Activated T-helper 1 cell treated with Interleukin-2 at 50 U/mL for 16 hours (primary cell): ENCODE results near the gene ABCA2.

Experiments
- DNase-seq: peaks from one replicate; pipeline ENCODE4 v3.0.0-alpha.2; 2020; ENCODE audit warnings: low read depth

The ABCA2 gene

GRCh38 chr9:136978865-136979544, 49.0 kb downstream of the ABCA2 start:
- no peak for DNase-seq

GRCh38 chr9:136978073-136978864, 49.8 kb downstream of the ABCA2 start:
- peak; percentile 59 for DNase-seq

DNA sequence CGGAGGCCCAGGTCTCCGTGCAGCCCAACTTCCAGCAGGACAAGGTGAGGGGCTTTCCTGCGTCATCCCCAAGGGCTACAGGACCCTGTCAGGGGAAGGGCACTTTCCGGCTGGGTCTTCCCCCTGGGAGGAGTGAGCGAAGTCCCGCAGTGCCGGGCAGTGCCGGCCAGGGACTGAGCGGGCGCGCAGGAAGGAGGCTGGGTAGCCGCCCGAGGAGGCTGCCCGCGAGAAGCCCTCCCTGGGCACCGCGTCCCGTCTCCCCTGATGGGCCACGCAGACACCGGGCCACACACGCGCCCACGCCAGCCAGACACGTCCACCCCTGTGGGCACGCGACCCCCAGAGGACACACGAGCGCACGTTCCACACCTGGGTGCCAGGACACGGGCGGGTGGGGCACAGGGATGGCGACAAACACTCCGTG, 50.4 kb downstream of the ABCA2 start:
- no peak for DNase-seq

GRCh38 chr9:136977223-136977622, 50.8 kb downstream of the ABCA2 start, which contains the start of gene PTGDS:
TSS of gene PTGDS (plus strand) at chr9:136977504. CDS start at chr9:136977579, 75 bp downstream.
- no peak for DNase-seq

DNA sequence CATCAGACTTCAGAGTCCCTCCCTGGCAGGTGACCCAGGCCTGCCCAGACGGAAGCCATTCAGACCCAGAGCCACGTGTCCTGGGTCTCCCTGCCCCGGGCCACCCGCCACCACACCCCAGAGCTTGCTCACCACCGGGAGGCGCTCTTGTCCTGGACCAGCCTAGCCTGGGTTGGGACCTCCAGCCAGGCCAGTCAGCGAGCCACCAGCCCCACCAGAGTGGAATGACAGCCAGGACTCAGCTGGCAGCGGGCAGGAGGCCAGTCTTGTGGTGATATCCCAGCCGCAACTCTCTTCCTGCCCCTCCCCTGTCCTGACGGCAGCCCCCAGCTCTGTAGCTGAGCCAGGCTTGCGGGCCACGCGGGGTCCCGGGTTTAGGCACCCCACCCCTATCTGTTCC, 52.4 kb downstream of the ABCA2 start:
- DNase-seq = no peak

DNA sequence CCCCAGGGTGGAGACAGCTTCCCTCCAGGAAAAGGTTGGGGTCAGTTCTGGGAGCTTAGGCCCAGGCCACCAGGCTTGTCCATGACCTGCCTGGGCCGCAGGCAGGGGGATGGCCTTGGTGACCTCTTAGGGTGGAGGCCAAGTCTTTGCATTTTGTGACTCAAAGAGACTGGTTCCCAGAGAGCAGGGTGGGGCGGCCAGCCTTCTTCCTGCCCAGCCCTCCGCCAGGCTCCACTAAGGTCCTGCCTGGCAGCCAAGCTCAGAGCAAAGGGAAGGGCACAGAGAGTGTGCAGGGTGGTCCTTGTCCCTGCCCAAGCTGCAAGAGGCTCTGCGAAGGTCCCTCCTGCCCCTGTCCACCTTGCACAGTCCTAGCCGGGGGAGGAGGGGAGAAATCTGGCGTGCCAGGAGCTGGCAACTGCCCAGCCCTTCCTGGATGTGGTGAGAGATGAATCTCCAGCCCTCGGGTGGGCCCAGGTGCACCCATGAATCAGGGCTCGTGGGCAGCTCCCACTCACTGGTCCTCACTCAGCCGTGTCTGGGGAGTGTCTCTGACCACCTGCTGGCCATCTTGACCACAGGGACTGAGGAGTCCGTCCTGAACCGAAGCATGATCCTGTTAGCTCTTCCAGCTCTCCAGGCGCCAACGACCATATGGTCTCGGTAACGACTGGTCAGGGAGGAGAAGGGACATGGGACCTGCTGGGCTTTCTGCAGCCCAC, 53.1 kb downstream of the ABCA2 start:
- no peak for DNase-seq

DNA sequence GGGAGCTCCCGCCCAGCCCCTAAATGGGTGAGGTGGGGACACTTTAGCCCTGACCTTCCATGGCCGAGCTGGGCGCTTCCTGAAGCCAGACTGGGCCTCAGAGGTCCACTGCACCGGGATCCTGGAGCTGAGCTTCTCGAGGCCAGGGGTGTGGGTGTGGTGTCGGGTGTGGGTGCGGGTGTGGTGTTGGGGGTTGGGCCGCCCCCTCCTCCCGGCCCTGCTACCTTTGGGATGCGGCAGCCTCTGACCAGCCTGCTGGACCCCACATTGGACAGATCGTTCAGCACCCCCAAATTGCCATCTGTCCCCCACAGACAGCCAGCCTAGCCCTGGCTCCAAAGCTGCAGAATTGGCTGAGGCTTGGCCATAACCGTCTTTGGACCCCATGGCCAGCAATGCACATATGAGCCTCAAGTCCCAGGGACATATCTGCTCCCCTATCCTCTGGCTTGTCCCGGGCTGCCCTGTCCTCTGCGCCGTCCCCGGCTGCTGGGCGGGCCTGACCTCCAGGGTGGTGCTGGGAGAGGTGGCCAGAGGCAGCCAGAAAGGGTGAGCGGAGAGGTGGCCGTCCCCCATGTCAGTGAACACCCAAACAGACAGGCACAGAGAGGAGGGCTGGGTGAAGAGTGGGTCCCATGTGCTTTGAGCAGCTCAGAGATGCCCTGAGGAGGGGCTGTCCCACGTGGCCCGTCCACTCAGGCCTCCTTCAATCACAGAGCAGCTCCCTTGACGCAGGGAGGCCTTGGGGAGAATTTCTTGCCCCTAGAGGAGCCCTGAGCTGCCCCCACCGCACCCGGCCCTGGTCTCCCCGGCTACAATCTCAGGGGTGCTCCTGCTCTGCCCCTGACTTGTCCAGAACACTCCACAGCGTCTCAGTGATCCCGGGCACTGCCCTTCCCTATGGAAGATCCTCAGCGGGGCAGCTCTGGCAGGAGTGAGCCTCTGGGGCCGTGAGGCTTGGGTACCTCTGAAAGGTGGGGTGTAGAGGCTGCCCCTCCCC, 54.1 kb downstream of the ABCA2 start:
- DNase-seq = no peak

DNA sequence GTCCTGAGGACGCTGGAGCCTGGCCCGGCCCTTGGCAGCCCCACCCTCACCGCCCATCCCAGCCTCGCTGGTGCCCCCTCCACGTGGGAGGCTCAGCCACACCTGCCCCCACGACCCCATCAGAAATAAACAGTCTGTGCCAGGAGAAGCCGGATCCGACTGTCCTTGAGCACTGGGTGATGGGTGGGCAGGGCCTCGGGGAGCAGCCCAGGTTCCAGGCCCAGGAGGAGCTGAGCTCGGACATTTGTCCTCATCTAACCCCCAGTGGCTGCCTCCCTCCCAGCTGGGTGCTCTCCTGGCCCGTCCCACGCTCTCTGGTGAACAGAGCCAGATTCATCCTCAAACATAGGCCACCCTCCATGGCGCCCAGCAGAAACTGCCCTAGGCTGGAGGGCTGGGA, 55.3 kb downstream of the ABCA2 start:
- DNase-seq = no peak

- no peak for DNase-seq
Measured at GRCh38 chr9:136972335-136972734, 55.7 kb downstream of the ABCA2 start.

- DNase-seq = no peak
Measured at GRCh38 chr9:136971746-136972145, 56.3 kb downstream of the ABCA2 start.

DNA sequence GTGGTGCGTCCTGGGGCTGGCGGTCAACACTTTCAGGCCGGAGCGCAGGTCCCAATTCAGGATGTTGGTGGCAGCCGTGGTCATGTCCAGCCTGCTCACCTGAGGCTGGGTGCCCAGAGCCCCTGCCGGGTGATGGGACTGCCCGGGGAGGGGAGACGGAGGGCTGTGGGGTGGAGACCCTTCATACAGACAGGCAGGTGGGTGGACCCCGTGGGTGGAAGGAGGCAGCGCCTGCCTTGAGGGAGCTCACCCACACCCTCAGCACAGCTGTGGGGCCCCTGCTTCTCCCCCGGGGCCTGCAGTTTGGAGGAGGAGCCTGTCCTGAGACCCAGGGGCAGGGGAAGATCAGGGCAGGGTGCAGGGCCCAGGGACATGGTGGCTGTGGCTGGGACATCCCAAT, 57.7 kb downstream of the ABCA2 start:
- DNase-seq = no peak

- DNase-seq = no peak
Measured at GRCh38 chr9:136969774-136970173, 58.3 kb downstream of the ABCA2 start.

- DNase-seq = no peak
Measured at GRCh38 chr9:136969150-136969549, 58.9 kb downstream of the ABCA2 start.

- no peak for DNase-seq
Measured at GRCh38 chr9:136968333-136969127, 59.5 kb downstream of the ABCA2 start.

DNA sequence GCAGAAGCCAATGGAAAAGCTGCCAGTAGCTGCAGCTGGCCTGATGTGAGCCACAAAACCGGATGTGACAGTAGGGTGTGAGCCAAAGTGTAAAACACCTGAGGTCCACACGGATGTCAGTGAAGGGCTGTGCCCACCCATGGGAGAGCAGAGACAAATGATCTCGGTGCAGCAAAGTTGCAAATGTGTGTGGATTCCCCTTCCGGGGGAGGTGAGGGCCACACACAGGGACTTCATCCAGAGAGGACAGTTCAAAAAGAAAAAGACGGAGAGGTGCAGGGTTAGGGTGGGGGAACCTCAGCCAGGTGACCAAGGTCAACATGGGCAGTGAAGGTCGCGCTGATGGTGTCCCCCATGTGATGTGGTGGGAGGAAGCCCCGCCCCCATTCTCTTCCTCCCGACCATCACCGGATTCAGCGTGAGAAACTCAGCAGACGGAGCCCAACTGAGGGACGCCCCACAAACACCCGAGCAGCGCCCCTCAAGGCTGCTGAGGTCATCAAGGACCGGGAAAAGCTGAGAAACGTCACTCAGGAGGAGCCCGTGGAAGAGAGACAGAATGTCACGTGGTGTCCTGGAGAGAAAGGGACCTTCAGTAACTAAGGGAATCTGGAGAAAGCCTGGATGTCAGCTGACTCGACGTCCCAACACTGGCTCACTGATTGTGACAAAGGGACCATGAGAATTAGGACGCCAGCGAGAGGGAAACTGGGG, 62.1 kb downstream of the ABCA2 start:
- DNase-seq = no peak

DNA sequence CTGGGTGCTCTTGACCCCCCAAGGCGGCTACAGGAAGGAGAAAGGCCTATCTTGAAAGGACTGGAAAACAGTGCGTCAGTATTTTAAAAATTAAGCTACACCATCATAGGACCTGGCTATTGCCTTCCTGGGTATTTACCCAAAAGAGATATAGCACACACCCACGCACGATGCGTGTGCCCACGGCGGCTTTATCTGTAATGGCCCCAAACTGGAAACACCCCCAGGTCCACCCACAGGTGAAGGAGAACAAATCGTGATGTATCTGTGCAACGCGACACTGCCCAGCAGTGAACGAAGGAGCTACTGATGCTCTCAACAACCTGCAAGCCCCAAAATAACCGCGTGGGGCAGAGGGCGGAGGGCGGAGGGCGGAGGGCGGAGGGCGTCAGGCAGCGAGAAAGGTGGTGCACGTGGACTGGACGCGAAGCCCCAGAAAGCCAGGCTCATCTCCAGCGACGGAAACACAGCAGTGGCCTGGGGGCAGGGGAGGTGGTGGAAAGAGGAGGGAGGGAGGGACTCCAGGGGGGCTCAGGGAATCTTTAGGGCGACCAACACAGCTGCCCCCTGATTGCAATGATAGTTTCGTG, 63.1 kb downstream of the ABCA2 start:
- no peak for DNase-seq

GRCh38 chr9:136964171-136964689, 63.8 kb downstream of the ABCA2 start:
- no peak for DNase-seq

GRCh38 chr9:136963751-136964150, 64.3 kb downstream of the ABCA2 start:
- DNase-seq = no peak

GRCh38 chr9:136963341-136963740, 64.7 kb downstream of the ABCA2 start:
- DNase-seq = no peak
